Measurements from ENCODE around the gene PIEZO1. TPM values are rescaled to one million over a fixed set of nuclear protein-coding genes. Genes with fewer than 3 reads are reported as not detected.

PIEZO1 gene
- total RNA-seq, 1 donor from 2014 or later, result 196 TPM

DNA sequence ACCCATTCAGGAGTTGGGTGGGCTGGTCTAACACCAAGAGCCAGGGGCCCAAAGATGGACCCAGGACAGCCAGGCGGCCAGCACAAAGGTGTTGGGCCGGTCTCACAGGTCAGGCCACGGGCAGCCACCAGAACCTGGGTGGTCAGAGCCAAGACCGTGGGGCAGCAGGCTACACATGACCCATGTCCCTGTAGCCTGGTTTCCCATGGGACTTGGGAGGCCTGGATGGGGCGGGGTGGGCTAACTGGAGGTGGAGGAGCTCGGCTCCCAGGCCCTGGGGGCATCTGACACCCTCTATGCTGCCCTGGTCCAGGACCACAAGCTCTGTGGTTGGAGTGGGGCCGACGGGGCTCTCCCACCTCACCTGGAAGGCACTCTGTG is 61.5 kb downstream of the PIEZO1 start:
- DNase-seq, result no peak
- H3K36me3 ChIP-seq, result peaks cover 96% of the 10 kb centered on the region
- H3K27ac ChIP-seq, result no peak overlapping the region
- no peaks in the 10 kb centered on the region for H3K4me1 ChIP-seq
- H3K9me3 ChIP-seq, result no peaks in the 10 kb centered on the region
- intact Hi-C loops (cut with DNase I), result no loop called here
- ATAC-seq, result no peak
- H3K27me3 ChIP-seq, result no peaks in the 10 kb centered on the region
- no peak overlapping the region for H3K4me3 ChIP-seq
- no peak for TF ChIP-seq CTCF (IDR thresholded peaks at IDR 0.05)

GRCh38 chr16:88722784-88723506 is 62.1 kb downstream of the PIEZO1 start:
- Histone ChIP-seq H3K9me3 (no peaks in the 10 kb centered on the region), H3K4me3 (no peak overlapping the region), H3K36me3 (peaks cover 100% of the 10 kb centered on the region), H3K27ac (no peak overlapping the region), H3K4me1 (no peaks in the 10 kb centered on the region), H3K27me3 (no peaks in the 10 kb centered on the region)
- no peak for TF ChIP-seq CTCF (IDR thresholded peaks at IDR 0.05)
- DNase-seq, result no peak
- intact Hi-C loops (cut with DNase I), result no loop called here
- ATAC-seq, result no peak

DNA sequence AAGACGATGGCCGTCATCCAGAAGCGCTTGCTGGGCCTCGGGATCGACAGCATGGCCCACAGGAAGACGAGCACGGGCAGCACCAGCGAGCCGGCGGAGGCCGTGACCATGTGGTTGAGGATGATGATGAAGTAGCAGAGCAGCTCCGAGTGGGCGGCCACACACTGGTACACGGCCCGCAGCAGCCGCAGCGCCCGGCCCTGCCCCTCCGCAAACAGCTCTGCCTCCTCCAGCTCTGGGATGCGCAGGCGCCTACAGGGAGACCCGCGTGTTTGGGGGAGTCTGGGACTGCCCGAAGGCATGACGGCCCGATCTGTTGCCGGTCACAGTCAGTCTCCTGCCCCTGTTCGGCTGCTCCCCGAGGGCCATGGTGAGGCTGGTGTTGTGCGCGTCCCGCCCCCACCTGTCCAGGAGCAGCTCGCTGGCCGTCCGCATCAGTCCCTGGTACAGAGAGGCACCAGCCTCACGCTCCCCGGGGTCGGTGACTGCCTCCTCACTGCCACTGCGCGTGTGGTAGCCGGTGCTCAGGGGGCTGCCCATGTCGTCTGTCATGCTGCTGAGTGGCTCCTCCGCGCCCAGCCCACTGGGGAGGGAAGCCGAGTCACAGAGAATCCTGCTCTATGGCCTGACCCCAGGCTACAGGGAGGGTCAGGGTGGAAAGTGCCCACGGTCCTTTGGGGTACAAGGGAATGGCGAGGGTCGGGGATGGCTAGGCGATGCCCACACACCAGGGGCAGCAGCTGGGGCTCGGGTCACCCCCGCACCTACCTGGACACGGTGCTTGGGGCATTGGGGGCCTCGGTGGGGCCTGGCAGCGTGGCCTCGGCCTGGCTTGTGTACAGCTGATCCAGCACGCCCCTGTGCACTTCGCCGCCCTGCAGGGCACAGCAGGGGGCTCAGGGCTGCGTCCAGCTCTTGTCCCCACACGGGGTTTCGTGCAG is 62.9 kb downstream of the PIEZO1 start:
- ATAC-seq, result no peak
- no peak for TF ChIP-seq CTCF (IDR thresholded peaks at IDR 0.05)
- Histone ChIP-seq H3K4me1 (no peaks in the 10 kb centered on the region), H3K36me3 (peaks cover 100% of the 10 kb centered on the region), H3K27ac (no peak overlapping the region), H3K27me3 (no peaks in the 10 kb centered on the region), H3K9me3 (no peaks in the 10 kb centered on the region), H3K4me3 (no peak overlapping the region)
- intact Hi-C loops (cut with DNase I), result no loop called here
- DNase-seq, result no peak

DNA sequence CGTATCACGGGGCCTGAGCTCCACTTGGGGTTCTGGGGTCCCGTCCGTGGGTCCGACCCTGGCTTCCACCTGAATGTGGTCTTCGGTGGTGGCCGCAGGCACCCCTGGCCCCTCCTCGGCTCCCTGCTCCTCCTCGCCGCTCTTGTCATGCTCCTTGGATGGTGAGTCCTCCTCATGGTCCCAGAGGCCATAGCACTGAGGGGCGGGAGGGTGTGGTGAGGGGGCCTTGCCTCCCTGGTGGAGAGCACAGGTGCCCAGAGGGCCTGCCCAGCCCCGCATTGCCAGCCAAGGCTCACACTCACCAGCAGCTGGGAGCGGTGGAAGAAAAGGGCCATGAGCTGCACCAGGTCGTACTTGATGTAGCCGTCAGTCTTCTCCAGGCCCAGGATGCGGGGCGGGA is 63.8 kb downstream of the PIEZO1 start:
- Histone ChIP-seq H3K9me3 (no peaks in the 10 kb centered on the region), H3K4me1 (no peaks in the 10 kb centered on the region), H3K27me3 (no peaks in the 10 kb centered on the region), H3K4me3 (no peak overlapping the region), H3K27ac (no peak overlapping the region), H3K36me3 (peaks cover 100% of the 10 kb centered on the region)
- no peak for TF ChIP-seq CTCF (IDR thresholded peaks at IDR 0.05)
- intact Hi-C loops (cut with DNase I), result no loop called here
- no peak for ATAC-seq
- DNase-seq, result no peak

DNA sequence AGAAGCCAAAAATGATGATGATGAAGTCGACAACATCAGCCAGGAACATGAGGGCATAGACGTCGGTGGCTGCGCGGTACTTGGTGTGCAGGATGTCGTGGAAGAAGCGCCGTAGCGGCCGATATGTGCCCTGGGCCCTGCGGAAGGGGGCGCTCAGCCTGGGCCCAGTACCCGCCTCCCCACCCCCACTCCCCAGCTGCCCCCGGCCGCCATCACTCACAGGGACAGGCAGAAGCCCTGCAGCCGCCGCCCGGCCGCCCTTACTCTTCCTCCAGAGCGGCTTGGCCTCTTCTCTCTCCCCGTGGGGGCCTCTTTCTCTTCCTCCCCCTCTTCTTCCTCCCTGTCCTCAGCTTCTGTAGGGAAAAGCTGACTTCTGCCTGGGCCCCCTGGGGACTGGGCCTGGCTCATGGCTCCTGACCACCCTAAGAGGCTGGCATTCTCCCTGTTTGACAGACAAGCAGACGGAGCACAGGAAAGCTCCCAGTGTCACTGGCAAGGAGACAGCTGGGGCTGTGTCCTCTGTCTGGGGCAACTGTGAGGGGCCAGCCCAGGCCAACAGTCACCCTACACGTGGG is 64.5 kb downstream of the PIEZO1 start:
- intact Hi-C loops (cut with DNase I), result no loop called here
- peaks cover 100% of the 10 kb centered on the region for H3K36me3 ChIP-seq
- no peak for TF ChIP-seq CTCF (IDR thresholded peaks at IDR 0.05)

More for the DNA sequence above, 64.5 kb downstream of the PIEZO1 start:
- Histone ChIP-seq H3K27ac (no peak overlapping the region), H3K9me3 (no peaks in the 10 kb centered on the region), H3K4me3 (no peak overlapping the region), H3K4me1 (no peaks in the 10 kb centered on the region), H3K27me3 (no peaks in the 10 kb centered on the region)
- no peak for ATAC-seq
- no peak for DNase-seq
